ENCODE measurements around the gene DECR2.
A peak's percentile ranks its signal among the peaks of the same experiment; 100 is the strongest.
"Not testable (repeated sequence)": the region's sequence is repeated elsewhere in the genome, so short reads cannot be mapped to it uniquely, and the experiment has no call there.

Gene DECR2

GRCh38 chr16:379961-380761 is 21.5 kb upstream of the DECR2 start:
- DNase-seq: peak; percentile 50

DNA sequence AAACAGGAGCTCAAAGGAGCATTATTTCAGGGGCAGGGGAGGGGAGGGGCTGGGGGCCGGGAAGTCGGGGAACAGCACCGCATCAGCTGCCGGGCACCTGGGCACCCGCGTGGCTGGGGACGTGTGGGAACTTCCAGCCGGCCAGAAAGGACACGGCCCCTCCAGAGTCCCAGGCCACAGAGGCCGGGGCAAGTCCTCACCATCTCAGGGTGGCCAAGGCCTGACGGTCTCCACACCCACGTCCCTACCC is 21.0 kb upstream of the DECR2 start:
- DNase-seq: no peak

DNA sequence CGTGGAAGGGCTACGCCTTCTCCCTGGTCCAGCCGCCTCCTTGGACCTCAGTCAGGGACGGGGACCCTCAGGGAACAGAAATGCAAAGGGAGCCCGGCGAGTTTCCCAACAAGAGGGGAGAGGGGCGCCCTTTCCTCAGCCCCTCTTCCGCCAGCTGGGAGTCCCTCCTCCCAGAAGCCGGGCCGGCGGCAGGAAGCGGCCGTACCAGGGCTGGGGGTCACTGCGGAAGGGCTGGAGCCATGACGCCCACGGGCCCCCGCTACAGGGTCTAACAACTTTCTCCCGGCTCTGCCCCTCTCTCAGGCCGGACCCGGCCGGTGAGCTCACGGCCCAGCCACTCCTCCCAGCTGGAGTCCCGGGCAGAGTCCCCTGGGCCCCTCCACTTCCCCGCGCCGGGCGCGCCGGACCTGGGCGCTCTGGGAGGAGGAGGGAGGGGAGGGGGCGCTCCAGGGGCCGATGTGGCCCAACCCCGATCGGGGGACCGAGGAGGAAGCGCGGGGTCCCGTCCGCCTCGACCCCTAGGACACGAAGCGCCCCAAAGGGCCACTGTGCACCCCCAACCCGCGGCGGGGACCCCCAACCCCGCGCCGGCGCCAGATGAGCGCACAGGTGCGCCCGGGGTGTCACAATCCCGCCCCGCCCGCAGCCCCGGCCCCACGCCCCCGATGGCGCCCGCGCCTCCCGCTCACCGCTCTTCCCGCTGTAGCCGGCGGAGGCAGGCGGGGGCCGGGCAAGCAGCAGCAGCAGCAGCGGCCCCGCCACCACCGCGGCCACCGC is 20.5 kb upstream of the DECR2 start:
- no peak for DNase-seq

- DNase-seq: peak; percentile 75
Observed at GRCh38 chr16:381789-382717, 19.6 kb upstream of the DECR2 start, which contains the start of gene PGAP6. TSS of gene PGAP6 (minus strand) at chr16:381978. CDS start at chr16:381821, 157 bp downstream.

DNA sequence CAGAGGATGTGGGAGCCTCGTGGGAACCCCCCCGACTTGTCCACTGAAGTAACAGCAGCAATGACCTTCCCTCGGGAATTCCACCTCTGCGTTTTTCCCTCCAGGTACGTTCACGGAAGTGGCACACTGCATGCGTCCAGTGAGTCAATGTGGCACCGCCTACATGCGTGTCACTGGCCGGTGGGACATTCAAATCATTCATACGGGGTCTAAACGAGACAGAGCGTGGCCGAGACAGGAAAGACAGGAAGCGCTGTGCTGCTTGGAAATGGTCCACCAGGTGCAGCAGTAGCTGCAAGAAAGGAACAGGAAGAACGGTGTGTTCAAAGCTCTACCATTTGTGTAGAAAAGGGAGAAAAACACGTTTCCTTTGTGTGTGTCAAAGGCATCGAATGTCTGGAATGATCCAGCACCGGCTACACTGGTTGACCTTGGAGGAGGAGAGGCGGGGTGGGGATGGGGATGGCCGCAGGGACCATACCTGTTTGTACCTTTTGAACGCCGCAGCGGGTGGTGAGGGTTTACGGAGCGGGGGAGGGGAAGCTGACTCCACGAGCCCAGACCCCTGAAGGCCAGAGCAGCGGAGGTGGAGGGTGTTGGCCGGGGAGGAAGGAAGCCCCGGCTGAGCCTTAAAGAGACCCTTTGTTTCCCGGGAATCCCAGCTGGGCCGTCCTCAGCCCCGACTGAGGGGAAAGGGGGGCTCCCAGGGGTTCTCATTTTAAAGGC is 18.2 kb upstream of the DECR2 start:
- DNase-seq: peak; percentile 46

DNA sequence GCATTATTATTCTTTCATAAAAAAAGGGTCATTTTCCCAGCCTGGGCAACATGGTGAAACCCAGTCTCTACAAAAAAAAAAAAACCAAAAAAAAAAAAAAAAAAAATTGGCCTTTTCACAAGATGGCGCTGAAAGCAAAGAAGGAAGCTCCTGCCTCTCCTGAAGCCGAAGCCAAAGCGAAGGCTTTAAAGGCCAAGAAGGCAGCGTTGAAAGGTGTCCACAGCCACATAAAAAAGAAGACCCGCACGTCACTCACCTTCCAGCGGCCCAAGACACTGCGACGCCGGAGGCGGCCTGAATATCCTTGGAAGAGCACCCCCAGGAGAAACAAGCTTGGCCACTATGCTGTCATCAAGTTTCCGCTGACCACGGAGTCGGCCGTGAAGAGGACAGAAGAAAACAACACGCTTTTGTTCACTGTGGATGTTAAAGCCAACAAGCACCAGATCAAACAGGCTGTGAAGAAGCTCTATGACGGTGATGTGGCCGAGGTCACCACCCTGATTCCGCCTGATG is 15.0 kb upstream of the DECR2 start:
- DNase-seq: no peak

GRCh38 chr16:387761-388666 is 13.7 kb upstream of the DECR2 start:
- DNase-seq: not testable (repeated sequence)

DNA sequence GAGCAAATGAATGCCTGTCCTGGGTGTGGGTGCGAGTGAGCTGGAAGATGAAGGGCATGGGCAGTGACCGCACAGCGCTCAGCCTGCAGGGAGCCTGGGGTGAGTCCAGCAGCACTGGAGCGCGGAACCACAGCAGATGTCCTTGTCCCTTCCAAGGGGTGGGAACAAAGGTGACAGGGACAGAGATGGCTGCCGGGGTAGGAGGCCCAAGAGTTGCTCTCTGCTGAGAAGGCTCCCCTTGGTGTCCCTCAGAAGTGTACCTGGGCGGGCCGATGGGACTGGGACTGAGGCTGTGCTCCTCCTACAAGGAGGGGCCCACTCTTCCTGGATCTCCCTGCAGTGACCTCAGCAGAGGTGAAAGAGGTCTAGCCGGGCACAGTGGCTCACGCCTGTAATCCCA is 12.3 kb upstream of the DECR2 start:
- DNase-seq: no peak

GRCh38 chr16:391885-392335 is 9.8 kb upstream of the DECR2 start:
- peak; percentile 78 for DNase-seq

DNA sequence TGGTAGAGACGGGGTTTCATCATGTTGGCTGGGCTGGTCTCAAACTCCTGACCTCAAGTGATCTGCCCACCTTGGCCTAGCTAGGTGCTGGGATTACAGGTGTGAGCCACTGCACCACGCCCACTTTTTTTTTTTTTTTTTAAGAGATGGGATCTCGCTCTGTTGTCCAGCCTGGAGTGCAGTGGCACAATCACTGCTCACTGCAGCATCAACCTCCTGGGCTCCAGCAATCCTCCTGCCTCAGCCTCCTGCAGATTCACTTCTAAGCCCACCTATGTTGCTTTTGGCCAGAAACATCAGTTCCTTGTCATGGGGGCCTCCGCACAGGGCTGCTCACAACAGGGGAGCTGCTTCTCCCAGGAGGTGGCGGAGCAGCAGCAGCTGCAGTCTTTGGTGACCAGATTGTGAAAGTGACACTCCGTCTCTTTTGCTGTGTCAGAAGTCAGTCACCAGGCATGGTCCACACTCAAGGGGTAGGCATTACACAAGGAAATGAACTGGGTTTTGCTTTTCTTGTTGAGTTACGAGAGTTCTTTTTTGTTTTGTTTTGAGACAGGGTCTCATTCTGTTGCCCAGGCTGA is 9.1 kb upstream of the DECR2 start:
- no peak for DNase-seq

DNA sequence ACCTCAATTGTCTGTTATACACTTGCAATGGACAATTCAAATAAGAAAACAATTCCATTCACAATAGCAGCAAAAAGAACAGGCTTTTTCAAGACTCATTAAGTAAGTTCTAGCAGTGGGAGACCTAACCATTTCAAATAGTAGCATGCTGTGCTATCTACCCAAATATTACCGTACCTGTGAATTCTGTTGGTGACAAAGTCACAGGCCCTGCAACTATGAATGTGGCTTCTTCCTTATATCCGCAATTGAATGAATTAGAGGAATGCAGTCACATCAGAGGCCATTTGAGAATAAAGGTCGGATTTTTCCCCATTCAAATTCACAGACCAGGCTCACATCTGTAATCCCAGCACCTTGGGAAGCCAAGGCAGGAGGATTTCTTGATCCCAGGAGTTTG is 5.5 kb upstream of the DECR2 start:
- DNase-seq: no peak

DNA sequence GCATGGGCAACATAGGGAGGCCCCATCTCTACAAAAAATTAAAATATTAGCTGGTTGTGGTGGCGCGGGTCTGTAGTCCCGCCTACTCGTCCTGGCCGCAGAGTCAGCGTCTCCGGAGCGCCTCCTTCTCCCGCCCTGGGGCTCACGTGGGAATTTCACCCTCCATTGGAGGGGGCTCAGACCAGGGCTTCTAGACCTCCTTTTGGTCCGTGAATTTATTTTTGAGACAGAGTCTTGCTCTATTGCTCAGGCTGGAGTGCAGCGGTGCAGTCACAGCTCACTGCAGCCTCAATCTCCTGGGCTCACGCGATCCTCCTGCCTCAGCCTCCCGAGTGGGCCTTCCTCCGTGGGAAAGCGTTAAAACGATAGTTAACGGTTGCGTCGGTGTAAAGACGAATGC is 5.1 kb upstream of the DECR2 start:
- no peak for DNase-seq

- peak; percentile 34 for DNase-seq
Observed at GRCh38 chr16:397135-397661, 4.5 kb upstream of the DECR2 start, which contains the start of gene NME4. TSS of gene NME4 (plus strand) at chr16:397199. CDS start at chr16:397223, 24 bp downstream.

GRCh38 chr16:397736-398332 is 3.9 kb upstream of the DECR2 start:
- peak; percentile 21 for DNase-seq

DNA sequence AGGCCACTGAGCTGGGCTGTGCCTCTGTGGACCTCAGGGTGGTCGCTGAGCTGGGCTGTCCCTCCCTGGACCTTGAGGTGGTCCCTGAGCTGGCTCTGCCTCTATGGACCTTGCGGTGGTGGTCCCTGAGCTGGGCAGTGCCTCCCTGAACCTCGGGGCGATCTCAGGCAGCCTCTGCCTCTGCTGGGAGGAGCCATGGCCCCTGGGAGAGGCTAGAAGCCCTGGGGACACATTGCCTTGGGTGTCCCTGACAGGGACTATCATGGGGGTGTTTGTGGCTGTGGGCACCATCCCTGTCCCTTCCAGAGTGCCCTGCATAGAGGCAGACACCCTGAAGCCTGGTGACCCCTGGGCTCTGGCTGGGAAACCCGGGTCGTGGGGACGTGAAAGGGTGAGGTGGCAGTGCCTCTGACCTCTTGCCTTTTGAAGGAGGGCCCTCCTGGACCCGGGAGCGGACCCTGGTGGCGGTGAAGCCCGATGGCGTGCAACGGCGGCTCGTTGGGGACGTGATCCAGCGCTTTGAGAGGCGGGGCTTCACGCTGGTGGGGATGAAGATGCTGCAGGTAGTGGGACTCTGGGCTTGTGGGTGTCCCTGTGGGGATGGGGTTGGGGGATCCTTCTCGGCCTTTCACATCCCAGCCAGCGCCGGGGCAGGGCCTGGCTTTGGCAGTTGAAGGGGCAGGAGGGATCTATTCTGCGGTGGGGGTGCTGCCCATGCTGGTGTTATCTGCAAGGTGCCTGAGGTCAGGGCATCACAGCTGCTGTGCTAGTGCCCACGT is 2.9 kb upstream of the DECR2 start:
- DNase-seq: no peak

DNA sequence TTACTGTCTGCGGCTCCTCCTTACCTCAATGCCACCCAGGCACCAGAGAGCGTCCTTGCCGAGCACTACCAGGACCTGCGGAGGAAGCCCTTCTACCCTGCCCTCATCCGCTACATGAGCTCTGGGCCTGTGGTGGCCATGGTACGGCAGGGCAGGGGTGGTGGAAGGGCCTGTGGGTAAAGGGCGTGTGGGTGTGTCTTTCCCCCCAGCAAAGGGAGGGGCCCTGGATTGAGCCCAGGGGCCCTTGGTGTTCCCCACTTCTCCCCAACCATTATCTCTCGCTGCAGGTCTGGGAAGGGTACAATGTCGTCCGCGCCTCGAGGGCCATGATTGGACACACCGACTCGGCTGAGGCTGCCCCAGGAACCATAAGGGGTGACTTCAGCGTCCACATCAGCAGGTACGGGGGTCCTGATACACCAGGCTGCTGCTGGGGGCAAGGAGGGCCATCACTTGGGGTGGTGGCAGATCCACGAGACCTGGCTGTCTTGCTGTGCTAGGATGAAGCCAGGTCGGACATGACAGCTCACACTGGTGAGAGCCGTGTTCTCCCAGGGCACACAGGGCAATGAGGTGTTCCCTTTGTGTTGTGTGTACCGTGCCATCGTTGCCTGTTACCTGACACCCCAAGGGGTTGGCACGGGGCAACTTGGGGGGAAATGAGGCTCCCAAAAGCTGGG is 2.2 kb upstream of the DECR2 start:
- no peak for DNase-seq

GRCh38 chr16:400061-400591 is 1.6 kb upstream of the DECR2 start:
- no peak for DNase-seq

DNA sequence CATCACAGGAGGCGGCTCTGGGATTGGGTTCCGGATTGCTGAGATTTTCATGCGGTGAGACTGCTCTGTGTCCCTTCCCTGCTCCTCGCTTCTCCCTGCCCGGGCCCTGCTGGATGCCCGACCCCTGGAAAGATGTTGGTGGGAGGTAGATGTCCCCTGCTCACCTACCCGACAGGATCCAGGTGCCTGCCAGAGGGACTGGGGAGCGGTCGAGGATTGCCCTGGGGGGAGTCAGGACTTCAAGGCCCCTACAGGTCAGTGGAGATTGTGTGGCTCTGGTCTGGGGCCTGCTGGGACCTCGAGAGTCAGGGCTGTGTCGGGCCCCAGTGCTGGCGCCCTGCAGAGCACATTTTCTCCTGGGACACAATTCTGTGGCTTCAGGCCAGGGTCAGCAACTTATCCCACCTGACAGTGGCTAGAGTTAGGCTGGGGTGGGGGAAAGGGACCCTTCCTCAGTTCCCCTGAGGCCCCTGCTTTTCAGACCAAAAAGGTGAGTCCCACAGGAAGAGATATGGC is 3.3 kb downstream of the DECR2 start:
- DNase-seq: no peak

Measured in CD4-positive, alpha-beta T cell treated with Interleukin-12 subunit alpha and Interleukin-12 subunit beta, for 1 hour (primary cell).